GM10266 (cell line): ENCODE measurements around the gene CTAGE1.

ENCODE experiments used
- DNase-seq: peaks from one replicate; pipeline ENCODE4 v3.0.0; 2012; ENCODE audit errors: extremely low spot score
- TF ChIP-seq, protein P1 (sequence below): IDR thresholded peaks from 2 replicates; pipeline ENCODE4 v1.5.1; 2012; ENCODE audit warnings: mild to moderate bottlenecking, low read depth; ENCODE audit not compliant: control insufficient read depth, insufficient read depth; ENCODE audit errors: missing control alignments

Gene CTAGE1

DNA sequence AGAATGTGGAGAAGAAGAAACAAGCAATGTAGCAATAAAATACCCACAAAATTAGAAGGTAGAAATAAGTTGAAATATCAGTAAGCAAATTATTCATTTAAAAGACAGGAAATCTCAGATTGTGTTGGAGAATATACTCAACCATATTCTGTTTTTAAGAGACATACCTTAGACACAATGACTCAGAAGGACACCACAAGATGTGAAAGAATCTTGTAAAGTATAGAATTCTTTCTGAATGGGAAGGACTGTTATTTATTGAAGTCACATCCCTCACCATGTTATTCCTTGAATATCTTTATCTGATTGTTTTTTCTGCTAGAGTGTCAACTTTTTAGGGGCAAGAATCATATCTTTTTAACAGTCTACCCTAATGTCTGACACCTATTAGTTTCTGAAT is 50.4 kb downstream of the CTAGE1 start:
- DNase-seq: no peak
- TF ChIP-seq, protein P1, sequence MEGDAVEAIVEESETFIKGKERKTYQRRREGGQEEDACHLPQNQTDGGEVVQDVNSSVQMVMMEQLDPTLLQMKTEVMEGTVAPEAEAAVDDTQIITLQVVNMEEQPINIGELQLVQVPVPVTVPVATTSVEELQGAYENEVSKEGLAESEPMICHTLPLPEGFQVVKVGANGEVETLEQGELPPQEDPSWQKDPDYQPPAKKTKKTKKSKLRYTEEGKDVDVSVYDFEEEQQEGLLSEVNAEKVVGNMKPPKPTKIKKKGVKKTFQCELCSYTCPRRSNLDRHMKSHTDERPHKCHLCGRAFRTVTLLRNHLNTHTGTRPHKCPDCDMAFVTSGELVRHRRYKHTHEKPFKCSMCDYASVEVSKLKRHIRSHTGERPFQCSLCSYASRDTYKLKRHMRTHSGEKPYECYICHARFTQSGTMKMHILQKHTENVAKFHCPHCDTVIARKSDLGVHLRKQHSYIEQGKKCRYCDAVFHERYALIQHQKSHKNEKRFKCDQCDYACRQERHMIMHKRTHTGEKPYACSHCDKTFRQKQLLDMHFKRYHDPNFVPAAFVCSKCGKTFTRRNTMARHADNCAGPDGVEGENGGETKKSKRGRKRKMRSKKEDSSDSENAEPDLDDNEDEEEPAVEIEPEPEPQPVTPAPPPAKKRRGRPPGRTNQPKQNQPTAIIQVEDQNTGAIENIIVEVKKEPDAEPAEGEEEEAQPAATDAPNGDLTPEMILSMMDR: no peak

DNA sequence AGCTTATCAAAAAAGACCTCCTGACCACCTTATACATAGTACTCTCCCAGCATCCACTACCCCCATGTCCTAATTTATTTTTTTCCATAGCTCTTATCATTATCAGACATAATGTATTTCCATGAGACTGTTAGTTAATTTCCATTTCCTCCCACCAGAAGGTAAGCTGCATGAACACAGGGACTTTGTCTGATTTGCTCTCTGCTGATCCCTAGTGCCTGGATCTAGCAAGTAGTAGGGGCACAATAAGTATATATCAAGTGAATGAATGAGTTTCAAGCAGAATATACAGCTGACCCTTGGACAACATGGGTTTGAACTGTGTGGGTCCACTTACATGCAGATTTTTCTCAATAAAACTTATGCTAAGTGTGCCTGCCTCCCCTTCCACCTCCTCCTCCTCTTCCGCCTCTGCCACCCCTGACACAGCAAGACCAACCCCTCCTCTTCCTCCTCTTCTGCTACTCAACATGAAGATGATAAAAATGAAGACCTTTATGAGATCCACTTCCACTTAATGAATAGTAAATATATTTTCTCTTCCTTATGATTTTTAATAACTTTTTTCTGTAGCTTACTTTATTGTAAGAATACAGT is 53.8 kb downstream of the CTAGE1 start:
- no peak for DNase-seq
- TF ChIP-seq, protein P1: no peak
